ENCODE results near the gene CPXM2.

CPXM2 gene

GRCh38 chr10:123848564-123849457, 42.8 kb downstream of the CPXM2 start:
- no peak for TF ChIP-seq JUND (IDR thresholded peaks at IDR 0.05; ENCODE audit: low read depth)
- no peak for DNase-seq (ENCODE audit: low read depth in 1 of 2, low spot score in 1 of 2)
- in situ Hi-C loops (cut with HindIII; ENCODE audit: low pct_unique_long_range_greater_than_20kb, low sequenced_read_pairs) = no loop called here

GRCh38 chr10:123847686-123848432, 43.7 kb downstream of the CPXM2 start:
- no peak for TF ChIP-seq JUND (IDR thresholded peaks at IDR 0.05; ENCODE audit: low read depth)
- in situ Hi-C loops (cut with HindIII; ENCODE audit: low pct_unique_long_range_greater_than_20kb, low sequenced_read_pairs) = no loop called here
- DNase-seq (ENCODE audit: low read depth in 1 of 2, low spot score in 1 of 2) = no peak

- in situ Hi-C loops (cut with HindIII; ENCODE audit: low pct_unique_long_range_greater_than_20kb, low sequenced_read_pairs) = no loop called here
- DNase-seq (ENCODE audit: low read depth in 1 of 2, low spot score in 1 of 2) = no peak
- TF ChIP-seq JUND (IDR thresholded peaks at IDR 0.05; ENCODE audit: low read depth) = no peak
Observed at GRCh38 chr10:123843835-123844234, 47.8 kb downstream of the CPXM2 start.

GRCh38 chr10:123842692-123843385, 48.8 kb downstream of the CPXM2 start:
- in situ Hi-C loops (cut with HindIII; ENCODE audit: low pct_unique_long_range_greater_than_20kb, low sequenced_read_pairs) = no loop called here
- TF ChIP-seq JUND (IDR thresholded peaks at IDR 0.05; ENCODE audit: low read depth) = no peak

GRCh38 chr10:123841560-123841959, 50.0 kb downstream of the CPXM2 start:
- no peak for TF ChIP-seq JUND (IDR thresholded peaks at IDR 0.05; ENCODE audit: low read depth)
- in situ Hi-C loops (cut with HindIII; ENCODE audit: low pct_unique_long_range_greater_than_20kb, low sequenced_read_pairs) = no loop called here
- DNase-seq (ENCODE audit: low read depth in 1 of 2, low spot score in 1 of 2) = no peak

More at GRCh38 chr10:123842692-123843385, 48.8 kb downstream of the CPXM2 start:
- DNase-seq (ENCODE audit: low read depth in 1 of 2, low spot score in 1 of 2) = no peak

GRCh38 chr10:123841115-123841514, 50.5 kb downstream of the CPXM2 start:
- DNase-seq (ENCODE audit: low read depth in 1 of 2, low spot score in 1 of 2) = no peak
- in situ Hi-C loops (cut with HindIII; ENCODE audit: low pct_unique_long_range_greater_than_20kb, low sequenced_read_pairs) = no loop called here
- no peak for TF ChIP-seq JUND (IDR thresholded peaks at IDR 0.05; ENCODE audit: low read depth)

GRCh38 chr10:123840714-123841113, 50.9 kb downstream of the CPXM2 start:
- DNase-seq (ENCODE audit: low read depth in 1 of 2, low spot score in 1 of 2) = no peak
- TF ChIP-seq JUND (IDR thresholded peaks at IDR 0.05; ENCODE audit: low read depth) = no peak
- in situ Hi-C loops (cut with HindIII; ENCODE audit: low pct_unique_long_range_greater_than_20kb, low sequenced_read_pairs) = no loop called here

GRCh38 chr10:123838596-123839310, 52.9 kb downstream of the CPXM2 start:
- TF ChIP-seq JUND (IDR thresholded peaks at IDR 0.05; ENCODE audit: low read depth) = no peak
- in situ Hi-C loops (cut with HindIII; ENCODE audit: low pct_unique_long_range_greater_than_20kb, low sequenced_read_pairs) = no loop called here

GRCh38 chr10:123837756-123838155, 53.9 kb downstream of the CPXM2 start:
- TF ChIP-seq JUND (IDR thresholded peaks at IDR 0.05; ENCODE audit: low read depth) = no peak
- in situ Hi-C loops (cut with HindIII; ENCODE audit: low pct_unique_long_range_greater_than_20kb, low sequenced_read_pairs) = no loop called here
- no peak for DNase-seq (ENCODE audit: low read depth in 1 of 2, low spot score in 1 of 2)

More at GRCh38 chr10:123838596-123839310, 52.9 kb downstream of the CPXM2 start:
- no peak for DNase-seq (ENCODE audit: low read depth in 1 of 2, low spot score in 1 of 2)

- no peak for TF ChIP-seq JUND (IDR thresholded peaks at IDR 0.05; ENCODE audit: low read depth)
Observed at GRCh38 chr10:123836418-123837145, 55.0 kb downstream of the CPXM2 start.

GRCh38 chr10:123835575-123835974, 56.0 kb downstream of the CPXM2 start:
- in situ Hi-C loops (cut with HindIII; ENCODE audit: low pct_unique_long_range_greater_than_20kb, low sequenced_read_pairs) = no loop called here
- no peak for DNase-seq (ENCODE audit: low read depth in 1 of 2, low spot score in 1 of 2)
- no peak for TF ChIP-seq JUND (IDR thresholded peaks at IDR 0.05; ENCODE audit: low read depth)

More at GRCh38 chr10:123836418-123837145, 55.0 kb downstream of the CPXM2 start:
- in situ Hi-C loops (cut with HindIII; ENCODE audit: low pct_unique_long_range_greater_than_20kb, low sequenced_read_pairs) = no loop called here
- no peak for DNase-seq (ENCODE audit: low read depth in 1 of 2, low spot score in 1 of 2)

Measured in T47D (cell line).